Measurements from ENCODE around the gene TAF13.

The TAF13 gene

GRCh38 chr1:109089242-109090015 lies 13.6 kb upstream of the TAF13 start:
- TF ChIP-seq TAF1 (IDR thresholded peaks at IDR 0.05; ENCODE audit: low read depth) (no peak), NFIC (IDR thresholded peaks at IDR 0.05) (no peak), RAD21 (IDR thresholded peaks at IDR 0.05; ENCODE audit: low read depth) (peak; percentile 29; the same call in 1 of the 2 replicates), EGR1 (IDR thresholded peaks at IDR 0.05) (no peak), TEAD4 (IDR thresholded peaks at IDR 0.05) (no peak)

- TF ChIP-seq RAD21 (IDR thresholded peaks at IDR 0.05; ENCODE audit: low read depth), result no peak
- TF ChIP-seq TEAD4 (IDR thresholded peaks at IDR 0.05), result no peak
- TF ChIP-seq ZBTB7A (IDR thresholded peaks at IDR 0.05; ENCODE audit: low read depth), result no peak
- no peak for TF ChIP-seq USF1 (IDR thresholded peaks at IDR 0.05)
- no peak for TF ChIP-seq CREB1 (IDR thresholded peaks at IDR 0.05; ENCODE audit: low read depth)
- no peak for TF ChIP-seq EP300 (IDR thresholded peaks at IDR 0.05; ENCODE audit: borderline replicate concordance)
- TF ChIP-seq TCF12 (IDR thresholded peaks at IDR 0.05; ENCODE audit: low read depth), result no peak
- no peak for TF ChIP-seq NFIC (IDR thresholded peaks at IDR 0.05)
- no peak for TF ChIP-seq REST (IDR thresholded peaks at IDR 0.05; ENCODE audit: low read depth)
- no peak for TF ChIP-seq CEBPB (IDR thresholded peaks at IDR 0.05)
- TF ChIP-seq, protein P1, sequence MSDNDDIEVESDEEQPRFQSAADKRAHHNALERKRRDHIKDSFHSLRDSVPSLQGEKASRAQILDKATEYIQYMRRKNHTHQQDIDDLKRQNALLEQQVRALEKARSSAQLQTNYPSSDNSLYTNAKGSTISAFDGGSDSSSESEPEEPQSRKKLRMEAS (IDR thresholded peaks at IDR 0.05), result no peak
- TF ChIP-seq YY1 (IDR thresholded peaks at IDR 0.05; ENCODE audit: low read depth), result no peak
- no peak for TF ChIP-seq FOXM1 (IDR thresholded peaks at IDR 0.05; ENCODE audit: borderline replicate concordance, low read depth)
Observed at GRCh38 chr1:109084563-109085517, 9.0 kb upstream of the TAF13 start.

DNA sequence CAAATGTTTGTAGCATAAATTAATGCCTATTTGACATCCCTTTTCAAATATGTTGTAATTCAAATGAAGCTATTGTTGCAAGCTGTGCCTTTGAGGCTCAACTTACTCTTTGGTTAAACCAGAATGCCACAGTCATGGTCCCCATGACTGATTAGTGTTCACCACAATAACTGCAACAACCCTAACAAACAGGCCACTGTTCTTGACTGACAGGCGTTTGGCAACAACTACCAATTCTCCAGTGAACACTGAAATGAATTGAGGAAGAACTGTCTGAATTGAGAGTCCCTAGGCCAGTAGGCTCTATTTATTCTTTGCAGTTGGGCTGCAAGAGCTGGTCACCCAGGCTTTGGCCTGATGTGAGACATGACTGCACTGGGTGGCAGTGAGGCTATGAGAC lies 8.1 kb upstream of the TAF13 start:
- TF ChIP-seq FOXM1 (IDR thresholded peaks at IDR 0.05; ENCODE audit: borderline replicate concordance, low read depth), result no peak
- no peak for TF ChIP-seq TAF1 (IDR thresholded peaks at IDR 0.05; ENCODE audit: low read depth)
- TF ChIP-seq EP300 (IDR thresholded peaks at IDR 0.05; ENCODE audit: borderline replicate concordance), result no peak

DNA sequence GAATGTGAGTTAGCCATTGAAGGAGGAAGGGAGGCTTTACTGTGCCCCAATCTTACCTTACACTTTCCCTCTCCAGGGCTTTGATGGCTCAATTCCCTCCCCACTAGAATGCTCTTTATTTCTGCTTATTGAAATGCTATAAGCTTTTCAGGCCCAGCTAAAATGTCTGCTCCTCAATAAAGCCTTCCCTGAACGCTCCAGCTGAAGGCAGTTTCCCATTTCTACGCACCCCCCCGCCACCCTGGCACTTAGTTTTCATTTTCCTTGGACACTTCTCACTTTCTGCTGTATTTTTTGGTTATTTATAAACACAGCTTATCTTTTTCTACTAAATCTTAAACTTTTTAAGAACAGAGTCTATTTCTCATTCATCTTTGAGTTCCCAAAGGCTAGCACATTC lies 7.7 kb upstream of the TAF13 start:
- no peak for TF ChIP-seq FOXM1 (IDR thresholded peaks at IDR 0.05; ENCODE audit: borderline replicate concordance, low read depth)
- no peak for TF ChIP-seq NFIC (IDR thresholded peaks at IDR 0.05)
- TF ChIP-seq ZBTB7A (IDR thresholded peaks at IDR 0.05; ENCODE audit: low read depth), result no peak
- no peak for TF ChIP-seq TAF1 (IDR thresholded peaks at IDR 0.05; ENCODE audit: low read depth)
- TF ChIP-seq, protein P1 (IDR thresholded peaks at IDR 0.05), result no peak
- TF ChIP-seq USF1 (IDR thresholded peaks at IDR 0.05), result no peak
- no peak for TF ChIP-seq TEAD4 (IDR thresholded peaks at IDR 0.05)
- TF ChIP-seq TCF12 (IDR thresholded peaks at IDR 0.05; ENCODE audit: low read depth), result no peak
- no peak for TF ChIP-seq CREB1 (IDR thresholded peaks at IDR 0.05; ENCODE audit: low read depth)
- no peak for TF ChIP-seq EP300 (IDR thresholded peaks at IDR 0.05; ENCODE audit: borderline replicate concordance)
- no peak for TF ChIP-seq EGR1 (IDR thresholded peaks at IDR 0.05)
- no peak for TF ChIP-seq REST (IDR thresholded peaks at IDR 0.05; ENCODE audit: low read depth)

DNA sequence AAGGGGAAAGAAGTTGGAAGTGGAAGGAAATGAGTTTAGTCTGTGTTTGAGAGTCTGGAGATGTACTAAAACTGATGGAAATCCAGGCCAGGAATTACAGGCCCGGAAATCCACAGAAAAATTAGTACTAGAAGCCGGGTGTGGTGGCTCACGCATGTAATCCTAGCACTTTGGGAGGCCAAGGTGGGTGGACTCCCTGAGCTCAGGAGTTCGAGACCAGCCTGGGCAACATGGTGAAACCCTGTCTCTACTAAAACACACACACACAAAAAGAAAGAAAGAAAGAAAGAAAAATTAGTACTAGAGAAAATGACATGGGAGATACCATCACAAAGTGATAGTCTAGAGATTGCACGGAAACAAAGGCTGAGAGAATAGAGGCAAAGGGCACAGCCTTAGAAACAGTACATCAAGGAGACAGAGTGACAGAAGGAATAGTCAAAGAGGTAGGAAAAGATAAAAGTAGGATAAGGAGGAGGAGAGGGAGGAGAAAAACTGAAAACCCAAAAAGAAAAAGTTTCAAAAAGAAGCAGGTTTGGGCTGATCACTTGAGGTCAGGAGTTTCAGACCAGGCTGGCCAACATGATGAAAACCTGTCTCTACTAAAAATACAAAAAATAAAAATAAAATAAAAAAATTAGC lies 4.8 kb upstream of the TAF13 start:
- no peak for TF ChIP-seq USF1 (IDR thresholded peaks at IDR 0.05)
- no peak for TF ChIP-seq TEAD4 (IDR thresholded peaks at IDR 0.05)
- TF ChIP-seq ZBTB7A (IDR thresholded peaks at IDR 0.05; ENCODE audit: low read depth), result no peak
- no peak for TF ChIP-seq YY1 (IDR thresholded peaks at IDR 0.05; ENCODE audit: low read depth)
- TF ChIP-seq CREB1 (IDR thresholded peaks at IDR 0.05; ENCODE audit: low read depth), result no peak
- no peak for TF ChIP-seq RAD21 (IDR thresholded peaks at IDR 0.05; ENCODE audit: low read depth)
- TF ChIP-seq TCF12 (IDR thresholded peaks at IDR 0.05; ENCODE audit: low read depth), result no peak
- TF ChIP-seq FOXM1 (IDR thresholded peaks at IDR 0.05; ENCODE audit: borderline replicate concordance, low read depth), result no peak
- no peak for TF ChIP-seq NFIC (IDR thresholded peaks at IDR 0.05)
- TF ChIP-seq, protein P1 (IDR thresholded peaks at IDR 0.05), result no peak
- no peak for TF ChIP-seq EGR1 (IDR thresholded peaks at IDR 0.05)
- no peak for TF ChIP-seq CEBPB (IDR thresholded peaks at IDR 0.05)
- no peak for TF ChIP-seq REST (IDR thresholded peaks at IDR 0.05; ENCODE audit: low read depth)
- no peak for TF ChIP-seq TAF1 (IDR thresholded peaks at IDR 0.05; ENCODE audit: low read depth)
- no peak for TF ChIP-seq EP300 (IDR thresholded peaks at IDR 0.05; ENCODE audit: borderline replicate concordance)
